Trophoblast cell (in vitro differentiated cells and primary cell): ENCODE data around the gene EXTL2.

Experiments used
- DNase-seq, 2 donors: peaks; one replicate each; pipeline ENCODE4 v3.0.0-alpha.2; 2016
- H2AFZ ChIP-seq: 2 replicates; pipeline ENCODE4 v1.6.1; 2013; ENCODE audit warnings: low read length, moderate library complexity, mild to moderate bottlenecking; ENCODE audit not compliant: insufficient read depth, poor library complexity
- H2AK5ac ChIP-seq: 2 replicates; pipeline ENCODE4 v1.6.1; 2013; ENCODE audit warnings: mild to moderate bottlenecking, low read length
- H2BK120ac ChIP-seq: 2 replicates; pipeline ENCODE4 v1.6.1; 2013; ENCODE audit warnings: low read length, mild to moderate bottlenecking, moderate library complexity; ENCODE audit not compliant: insufficient read depth, poor library complexity
- H2BK12ac ChIP-seq: 2 replicates; pipeline ENCODE4 v1.6.1; 2013; ENCODE audit warnings: mild to moderate bottlenecking, low read length, moderate library complexity
- H2BK5ac ChIP-seq: 2 replicates; pipeline ENCODE4 v1.6.1; 2013; ENCODE audit warnings: low read length, low read depth, moderate library complexity, mild to moderate bottlenecking; ENCODE audit not compliant: poor library complexity
- H3K14ac ChIP-seq: 2 replicates; pipeline ENCODE4 v1.6.1; 2013; ENCODE audit warnings: mild to moderate bottlenecking, low read length
- H3K18ac ChIP-seq: 2 replicates; pipeline ENCODE4 v1.6.1; 2013; ENCODE audit warnings: mild to moderate bottlenecking, low read length
- H3K23ac ChIP-seq: 2 replicates; pipeline ENCODE4 v1.6.1; 2013; ENCODE audit warnings: low read length
- H3K27ac ChIP-seq: 2 replicates; pipeline ENCODE4 v1.5.1; 2013; ENCODE audit warnings: low read depth, mild to moderate bottlenecking, inconsistent platforms, low read length, moderate library complexity
- H3K27me3 ChIP-seq: 2 replicates; pipeline ENCODE4 v1.6.1; 2013; ENCODE audit warnings: inconsistent platforms, mild to moderate bottlenecking, low read length, moderate library complexity; ENCODE audit not compliant: insufficient read depth
- H3K36me3 ChIP-seq, 2 experiments: 1 replicate in 1 of 2; 2 replicates in 1 of 2; pipeline ENCODE4 v1.6.1; 2013; ENCODE audit warnings: low read length in 2 of 2, mild to moderate bottlenecking in 2 of 2, moderate library complexity in 1 of 2; ENCODE audit not compliant: insufficient read depth in 2 of 2, control insufficient read depth in 1 of 2
- H3K4ac ChIP-seq: 2 replicates; pipeline ENCODE4 v1.6.1; 2013; ENCODE audit warnings: low read depth, mild to moderate bottlenecking, low read length, moderate library complexity
- H3K4me1 ChIP-seq, 2 experiments: 1 replicate in 1 of 2; 2 replicates in 1 of 2; pipeline ENCODE4 v1.6.1; 2013; ENCODE audit warnings: low read length in 2 of 2, mild to moderate bottlenecking in 2 of 2, moderate library complexity in 1 of 2; ENCODE audit not compliant: insufficient read depth in 2 of 2, control insufficient read depth in 1 of 2
- H3K4me2 ChIP-seq: 2 replicates; pipeline ENCODE4 v1.6.1; 2013; ENCODE audit warnings: inconsistent platforms, mild to moderate bottlenecking, low read length, moderate library complexity
- H3K4me3 ChIP-seq: 2 replicates; pipeline ENCODE4 v1.5.1; 2013; ENCODE audit warnings: mild to moderate bottlenecking, low read depth, low read length, inconsistent platforms
- H3K79me1 ChIP-seq: one replicate; pipeline ENCODE4 v1.6.1; 2013; ENCODE audit warnings: low read length
- H3K79me2 ChIP-seq: 2 replicates; pipeline ENCODE4 v1.6.1; 2013; ENCODE audit warnings: low read length, mild to moderate bottlenecking; ENCODE audit not compliant: control insufficient read depth, insufficient read depth, poor library complexity
- H3K9ac ChIP-seq: 2 replicates; pipeline ENCODE4 v1.6.1; 2013; ENCODE audit warnings: mild to moderate bottlenecking, low read length
- H3K9me3 ChIP-seq: 2 replicates; pipeline ENCODE4 v1.6.1; 2013; ENCODE audit warnings: low read depth, mild to moderate bottlenecking, control low read depth, inconsistent platforms, low read length; ENCODE audit not compliant: insufficient read depth
- H4K12ac ChIP-seq: 2 replicates; pipeline ENCODE4 v1.6.1; 2013; ENCODE audit warnings: low read depth, mild to moderate bottlenecking, low read length, moderate library complexity
- H4K8ac ChIP-seq: 2 replicates; pipeline ENCODE4 v1.6.1; 2013; ENCODE audit warnings: low read depth, mild to moderate bottlenecking, low read length, moderate library complexity
- H4K91ac ChIP-seq: one replicate; pipeline ENCODE4 v1.6.1; 2013; ENCODE audit warnings: low read depth, mild to moderate bottlenecking, low read length, moderate library complexity
- WGBS: extraction: QIAGEN DNeasy Blood & Tissue Kit; methylation state at CpG from one replicate; pipeline ENCODE4 v1.1.7; 2013; ENCODE audit warnings: missing lambda C conversion rate; ENCODE audit not compliant: insufficient read length, insufficient coverage; ENCODE audit errors: extremely low coverage; 5-methylcytosine and 5-hydroxymethylcytosine counted together

The EXTL2 gene

GRCh38 chr1:100903777-100904176 lies 9.1 kb upstream of the EXTL2 start:
- Histone ChIP-seq H3K4me2 (no peak overlapping the region), H3K23ac (no peak overlapping the region), H3K36me3 (peaks cover 7 to 9% of the 10 kb centered on the region in 2 experiments), H4K91ac (no peak overlapping the region), H3K9ac (no peak overlapping the region), H2BK12ac (no peak overlapping the region), H3K4ac (no peak overlapping the region), H3K4me1 (no peaks in the 10 kb centered on the region), H2BK120ac (no peak overlapping the region), H2BK5ac (no peak overlapping the region), H4K12ac (no peak overlapping the region), H3K18ac (no peak overlapping the region), H3K79me2 (no peaks in the 10 kb centered on the region), H3K4me3 (no peak overlapping the region), H2AK5ac (no peak overlapping the region), H4K8ac (no peak overlapping the region), H3K79me1 (no peaks in the 10 kb centered on the region), H3K27me3 (no peaks in the 10 kb centered on the region), H3K27ac (no peak overlapping the region), H2AFZ (no peak overlapping the region), H3K14ac (no peak overlapping the region), H3K9me3 (no peaks in the 10 kb centered on the region)
- no CpG with 5 or more reads among the region's 1 CpG for WGBS
- no peak for DNase-seq

- Histone ChIP-seq H4K12ac (no peak overlapping the region), H2AK5ac (no peak overlapping the region), H3K9me3 (no peaks in the 10 kb centered on the region), H3K27ac (no peak overlapping the region), H3K79me2 (no peaks in the 10 kb centered on the region), H2AFZ (no peak overlapping the region), H3K79me1 (no peaks in the 10 kb centered on the region), H3K9ac (no peak overlapping the region), H3K4me1 (no peaks in the 10 kb centered on the region), H2BK12ac (no peak overlapping the region), H4K8ac (no peak overlapping the region), H2BK120ac (no peak overlapping the region), H3K4ac (no peak overlapping the region), H3K36me3 (peaks cover 7 to 9% of the 10 kb centered on the region in 2 experiments), H3K18ac (no peak overlapping the region), H3K23ac (no peak overlapping the region), H2BK5ac (no peak overlapping the region), H3K27me3 (no peaks in the 10 kb centered on the region), H3K4me2 (no peak overlapping the region), H3K4me3 (no peak overlapping the region), H4K91ac (no peak overlapping the region), H3K14ac (no peak overlapping the region)
- DNase-seq, result no peak
- WGBS, result no CpG with 5 or more reads among the region's 1 CpG
Observed at GRCh38 chr1:100902365-100902764, 7.7 kb upstream of the EXTL2 start.

DNA sequence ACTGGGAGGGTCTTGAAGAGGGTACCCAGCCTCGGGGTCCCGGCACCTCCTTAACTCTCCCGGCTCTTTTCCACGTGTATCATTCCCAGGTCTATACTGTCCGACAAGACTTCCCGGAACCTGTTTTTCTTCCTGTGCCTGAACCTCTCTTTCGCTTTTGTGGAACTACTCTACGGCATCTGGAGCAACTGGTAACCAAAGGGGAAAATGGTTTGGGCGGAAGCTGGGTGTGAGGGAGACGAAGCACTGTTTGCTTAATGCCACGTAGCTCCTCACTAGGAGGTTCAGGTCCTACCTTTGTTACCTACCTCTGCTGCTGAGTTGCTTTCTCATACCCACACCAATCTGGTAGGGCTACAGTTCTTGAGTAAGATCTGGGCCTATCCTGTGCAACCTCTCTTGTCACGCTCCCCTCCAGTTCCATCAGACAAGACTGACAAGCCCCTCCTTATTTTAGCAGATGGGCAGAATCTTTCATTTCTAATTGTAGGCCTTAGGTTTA lies 1.9 kb upstream of the EXTL2 start:
- peak overlapping the region; percentile 91 for H3K18ac ChIP-seq
- H3K27me3 ChIP-seq, result no peaks in the 10 kb centered on the region
- H3K4me1 ChIP-seq, result no peaks in the 10 kb centered on the region
- H3K79me1 ChIP-seq, result peaks cover 15% of the 10 kb centered on the region
- no CpG with 5 or more reads among the region's 12 CpGs for WGBS
- H2AFZ ChIP-seq, result peak overlapping the region; percentile 97
- peaks cover 2 to 5% of the 10 kb centered on the region in 2 experiments for H3K36me3 ChIP-seq
- peak overlapping the region; percentile 84 for H4K91ac ChIP-seq
- peak overlapping the region; percentile 83 for H3K4me3 ChIP-seq
- peak overlapping the region; percentile 35 for H2BK12ac ChIP-seq
- peak overlapping the region; percentile 75 for H2AK5ac ChIP-seq
- H4K8ac ChIP-seq, result peak overlapping the region; percentile 93
- peak overlapping the region; percentile 46 for H3K27ac ChIP-seq
- peak overlapping the region; percentile 86 for H3K9ac ChIP-seq
- H4K12ac ChIP-seq, result peak overlapping the region; percentile 90
- DNase-seq, result peak; percentile 37 to 66
- no peaks in the 10 kb centered on the region for H3K9me3 ChIP-seq
- no peak overlapping the region for H3K23ac ChIP-seq
- peak overlapping the region; percentile 93 for H3K4ac ChIP-seq
- peaks cover 11% of the 10 kb centered on the region for H3K79me2 ChIP-seq
- H2BK5ac ChIP-seq, result peak overlapping the region; percentile 79
- peak overlapping the region; percentile 84 for H3K14ac ChIP-seq
- peak overlapping the region; percentile 72 for H3K4me2 ChIP-seq
- H2BK120ac ChIP-seq, result peak overlapping the region; percentile 85

- Histone ChIP-seq H3K23ac (no peak within 1 kb of the TSS), H3K4ac (peak within 1 kb of the TSS; percentile 93), H3K18ac (peak within 1 kb of the TSS; percentile 91), H2BK12ac (peak within 1 kb of the TSS; percentile 37), H3K14ac (peak within 1 kb of the TSS; percentile 84), H3K27me3 (no peaks in the 10 kb centered on the region), H3K9me3 (no peaks in the 10 kb centered on the region), H2AK5ac (peak within 1 kb of the TSS; percentile 75), H4K91ac (peak within 1 kb of the TSS; percentile 84), H4K8ac (peak within 1 kb of the TSS; percentile 93), H3K9ac (peak within 1 kb of the TSS; percentile 86), H4K12ac (peak within 1 kb of the TSS; percentile 90), H3K79me1 (peaks cover 15% of the 10 kb centered on the region), H2BK120ac (peak within 1 kb of the TSS; percentile 85), H3K36me3 (peaks cover 2% of the 10 kb centered on the region in 2 experiments), H2BK5ac (peak within 1 kb of the TSS; percentile 94), H3K4me3 (peak within 1 kb of the TSS; percentile 83), H3K79me2 (peaks cover 11% of the 10 kb centered on the region), H3K4me2 (peak within 1 kb of the TSS; percentile 98), H3K4me1 (no peaks in the 10 kb centered on the region), H2AFZ (peak within 1 kb of the TSS; percentile 97), H3K27ac (peak within 1 kb of the TSS; percentile 81)
- DNase-seq, result peak; percentile 90 to 93
- WGBS, result no CpG with 5 or more reads among the region's 62 CpGs
Observed at GRCh38 chr1:100895540-100896480, 1.2 kb upstream of the EXTL2 start, which contains the start of gene SLC30A7. Gene SLC30A7 (plus strand): TSS chr1:100896090. CDS start chr1:100896263, 173 bp downstream.
